Peyer's patch (tissue), 4 donors: Measurements from ENCODE around the gene TBX15.

ENCODE experiments used
- CTCF ChIP-seq, 6 experiments: fragments of 450-650 bp in 4 of 6; fragments of 200-600 bp in 2 of 6; sonication (generic) in 1 of 6; IDR thresholded peaks; one replicate each; pipeline ENCODE4 v1.5.1; 2017 to 2019; ENCODE audit warnings: antibody characterized with exemption in 6 of 6, mild to moderate bottlenecking in 3 of 6, moderate library complexity in 1 of 6
- POLR2A ChIP-seq, 2 donors: fragments of 450-650 bp; IDR thresholded peaks; one replicate each; pipeline ENCODE4 v1.5.1; 2017; ENCODE audit warnings: antibody characterized with exemption in 2 of 2, mild to moderate bottlenecking in 2 of 2, moderate library complexity in 2 of 2

GRCh38 chr1:118861216-118861615 lies 126.9 kb downstream of the TBX15 start:
- TF ChIP-seq CTCF (IDR thresholded peaks at IDR 0.05) (no peak), POLR2A (IDR thresholded peaks at IDR 0.05) (no peak)
